Mesothelial cell of epicardium (in vitro differentiated cells): Measurements from ENCODE around the gene DUSP14. TPM values are rescaled to one million over a fixed set of nuclear protein-coding genes. Genes with fewer than 3 reads are reported as not detected.
A peak's percentile ranks its signal among the peaks of the same experiment; 100 is the strongest.
"Not testable (repeated sequence)": the region's sequence is repeated elsewhere in the genome, so short reads cannot be mapped to it uniquely, and the experiment has no call there.

ENCODE experiments used
- DNase-seq, 2 experiments: peaks; one replicate each; pipeline ENCODE4 v3.0.0; 2021; ENCODE audit warnings: low spot score in 2 of 2; ENCODE audit not compliant: unreplicated experiment in 2 of 2
- H3K27ac Mint-ChIP-seq: 2 replicates; pipeline ENCODE4 v1.8.0; 2021; ENCODE audit warnings: mixed read lengths
- H3K27me3 Mint-ChIP-seq: 2 replicates; pipeline ENCODE4 v1.8.0; 2021; ENCODE audit warnings: low read depth, mixed read lengths
- H3K36me3 Mint-ChIP-seq: 2 replicates; pipeline ENCODE4 v1.8.0; 2021; ENCODE audit warnings: mixed read lengths
- H3K4me1 Mint-ChIP-seq: 2 replicates; pipeline ENCODE4 v1.8.0; 2021; ENCODE audit warnings: mixed read lengths
- H3K4me3 Mint-ChIP-seq: 2 replicates; pipeline ENCODE4 v1.8.0; 2021; ENCODE audit warnings: mild to moderate bottlenecking, moderate library complexity, mixed read lengths
- H3K9me3 Mint-ChIP-seq: 2 replicates; pipeline ENCODE4 v1.8.0; 2021; ENCODE audit warnings: mixed read lengths
- CTCF ChIP-seq: fragments of 200-600 bp; sonication (generic); IDR thresholded peaks from one replicate; pipeline ENCODE4 v1.5.0; 2021; ENCODE audit warnings: antibody characterized with exemption; ENCODE audit not compliant: unreplicated experiment
- total RNA-seq: library from RNA; stranded (reverse); gene quantifications from 3 replicates; pipeline ENCODE4 v1.2.1, GENCODE V29; 2021

DUSP14 gene
- 13.4 to 14.8 TPM (median 14.4 TPM) in 3 replicates for total RNA-seq

GRCh38 chr17:37489197-37490001 is at the start of gene DUSP14:
TSS of gene DUSP14 (plus strand) at chr17:37489891. CDS start at chr17:37512273, 22,382 bp downstream.
- peak; percentile 80 to 84 for DNase-seq
- Mint-ChIP-seq H3K4me3 (peak within 1 kb of the TSS; percentile 89), H3K4me1 (peaks cover 52% of the 10 kb centered on the region), H3K9me3 (no peaks in the 10 kb centered on the region), H3K27ac (peak within 1 kb of the TSS; percentile 93), H3K27me3 (no peaks in the 10 kb centered on the region), H3K36me3 (no peaks in the 10 kb centered on the region)
- TF ChIP-seq CTCF, result no peak

GRCh38 chr17:37440424-37440823 is 49.3 kb upstream of the DUSP14 start:
- Mint-ChIP-seq H3K4me3 (no peak overlapping the region), H3K27me3 (no peaks in the 10 kb centered on the region), H3K27ac (no peak overlapping the region), H3K36me3 (peaks cover 35% of the 10 kb centered on the region), H3K4me1 (no peaks in the 10 kb centered on the region), H3K9me3 (no peaks in the 10 kb centered on the region)
- no peak for DNase-seq
- TF ChIP-seq CTCF, result no peak

- peaks cover 33% of the 10 kb centered on the region for H3K36me3 Mint-ChIP-seq
- not testable (repeated sequence) for DNase-seq, H3K9me3 Mint-ChIP-seq, H3K27ac Mint-ChIP-seq, H3K27me3 Mint-ChIP-seq, H3K4me3 Mint-ChIP-seq, H3K4me1 Mint-ChIP-seq
Observed at GRCh38 chr17:37441369-37442014, 48.2 kb upstream of the DUSP14 start.

GRCh38 chr17:37446027-37446426 is 43.7 kb upstream of the DUSP14 start:
- Mint-ChIP-seq H3K9me3 (no peaks in the 10 kb centered on the region), H3K27ac (no peak overlapping the region), H3K36me3 (peaks cover 30% of the 10 kb centered on the region), H3K27me3 (no peaks in the 10 kb centered on the region), H3K4me1 (peaks cover 13% of the 10 kb centered on the region), H3K4me3 (no peak overlapping the region)
- no peak for TF ChIP-seq CTCF
- no peak for DNase-seq

- Mint-ChIP-seq H3K4me1 (peaks cover 13% of the 10 kb centered on the region), H3K27ac (no peak overlapping the region), H3K9me3 (no peaks in the 10 kb centered on the region), H3K4me3 (no peak overlapping the region), H3K27me3 (no peaks in the 10 kb centered on the region), H3K36me3 (peaks cover 22% of the 10 kb centered on the region)
- no peak for TF ChIP-seq CTCF
- DNase-seq, result no peak
Observed at GRCh38 chr17:37447641-37448040, 42.0 kb upstream of the DUSP14 start.

GRCh38 chr17:37450112-37450511 is 39.6 kb upstream of the DUSP14 start:
- Mint-ChIP-seq H3K4me3 (no peak overlapping the region), H3K27ac (peak overlapping the region; percentile 68)
- no peak for TF ChIP-seq CTCF

GRCh38 chr17:37457801-37458200 is 31.9 kb upstream of the DUSP14 start:
- not testable (repeated sequence) for H3K4me1 Mint-ChIP-seq, H3K4me3 Mint-ChIP-seq, DNase-seq, H3K27me3 Mint-ChIP-seq, H3K27ac Mint-ChIP-seq, H3K9me3 Mint-ChIP-seq
- peaks cover 21% of the 10 kb centered on the region for H3K36me3 Mint-ChIP-seq

More at GRCh38 chr17:37450112-37450511, 39.6 kb upstream of the DUSP14 start:
- Mint-ChIP-seq H3K9me3 (no peaks in the 10 kb centered on the region), H3K36me3 (peaks cover 23% of the 10 kb centered on the region), H3K4me1 (peaks cover 22% of the 10 kb centered on the region), H3K27me3 (no peaks in the 10 kb centered on the region)
- no peak for DNase-seq
